Stromal cell of bone marrow (primary cell): Measurements from ENCODE around the gene RUNX2.

Source experiments
- DNase-seq: peaks from one replicate; pipeline ENCODE4 v3.0.0-alpha.2; 2012; ENCODE audit warnings: low read depth

Gene RUNX2

GRCh38 chr6:45483501-45483900 lies 155.4 kb downstream of the RUNX2 start:
- no peak for DNase-seq

- no peak for DNase-seq
Measured at GRCh38 chr6:45486736-45487135, 158.6 kb downstream of the RUNX2 start.

GRCh38 chr6:45487645-45488044 lies 159.5 kb downstream of the RUNX2 start:
- DNase-seq: no peak

GRCh38 chr6:45488269-45488668 lies 160.1 kb downstream of the RUNX2 start:
- no peak for DNase-seq

GRCh38 chr6:45488889-45489288 lies 160.8 kb downstream of the RUNX2 start:
- DNase-seq: no peak

- no peak for DNase-seq
Measured at GRCh38 chr6:45491048-45491735, 163.1 kb downstream of the RUNX2 start.

GRCh38 chr6:45491874-45492273 lies 163.7 kb downstream of the RUNX2 start:
- DNase-seq: no peak

- DNase-seq: no peak
Measured at GRCh38 chr6:45493761-45494160, 165.6 kb downstream of the RUNX2 start.

GRCh38 chr6:45494416-45495135 lies 166.4 kb downstream of the RUNX2 start:
- no peak for DNase-seq

- no peak for DNase-seq
Measured at GRCh38 chr6:45495429-45496084, 167.4 kb downstream of the RUNX2 start.

GRCh38 chr6:45496085-45496433 lies 167.9 kb downstream of the RUNX2 start:
- DNase-seq: no peak

- DNase-seq: no peak
Measured at GRCh38 chr6:45498591-45498990, 170.5 kb downstream of the RUNX2 start.

GRCh38 chr6:45500924-45501816 lies 173.0 kb downstream of the RUNX2 start:
- DNase-seq: no peak

GRCh38 chr6:45502456-45502855 lies 174.3 kb downstream of the RUNX2 start:
- no peak for DNase-seq

- DNase-seq: peak; percentile 44
Measured at GRCh38 chr6:45504947-45505346, 176.8 kb downstream of the RUNX2 start.

GRCh38 chr6:45505470-45505869 lies 177.3 kb downstream of the RUNX2 start:
- DNase-seq: no peak

- DNase-seq: no peak
Measured at GRCh38 chr6:45507186-45507585, 179.1 kb downstream of the RUNX2 start.

- no peak for DNase-seq
Measured at GRCh38 chr6:45509426-45509825, 181.3 kb downstream of the RUNX2 start.

GRCh38 chr6:45512717-45513116 lies 184.6 kb downstream of the RUNX2 start:
- DNase-seq: no peak

GRCh38 chr6:45513213-45513618 lies 185.1 kb downstream of the RUNX2 start:
- no peak for DNase-seq

GRCh38 chr6:45513843-45514242 lies 185.7 kb downstream of the RUNX2 start:
- no peak for DNase-seq
